Neutrophil (primary cell): ENCODE data around the gene DAZAP1.
A peak's percentile ranks its signal among the peaks of the same experiment; 100 is the strongest.

Experiments used
- H3K27ac ChIP-seq: fragments of 200-600 bp; sonication (generic); 2 replicates; pipeline ENCODE4 v1.5.1; 2016; ENCODE audit warnings: mild to moderate bottlenecking, moderate library complexity
- H3K27me3 ChIP-seq: fragments of 200-600 bp; sonication (generic); 2 replicates; pipeline ENCODE4 v1.6.0; 2016; ENCODE audit warnings: mild to moderate bottlenecking
- H3K36me3 ChIP-seq: fragments of 200-600 bp; sonication (generic); 2 replicates; pipeline ENCODE4 v1.5.1; 2017
- H3K4me1 ChIP-seq, 2 experiments: fragments of 200-600 bp in 1 of 2; sonication (generic) in 1 of 2; 1 replicate in 1 of 2; 2 replicates in 1 of 2; pipeline versions ENCODE4 v1.5.1 to v1.6.1; 2013 to 2016; ENCODE audit warnings: low read depth in 1 of 2, low read length in 1 of 2, mild to moderate bottlenecking in 1 of 2, moderate library complexity in 1 of 2; ENCODE audit not compliant: control insufficient read depth in 1 of 2, insufficient read depth in 1 of 2
- H3K4me3 ChIP-seq, 2 experiments: fragments of 200-600 bp in 1 of 2; sonication (generic) in 1 of 2; 1 replicate in 1 of 2; 2 replicates in 1 of 2; pipeline ENCODE4 v1.5.1; 2013 to 2016; ENCODE audit warnings: low read depth in 1 of 2, low read length in 1 of 2, mild to moderate bottlenecking in 1 of 2, moderate library complexity in 1 of 2
- H3K9me3 ChIP-seq: fragments of 200-600 bp; sonication (generic); 2 replicates; pipeline ENCODE4 v1.5.1; 2016
- CTCF ChIP-seq: fragments of 200-600 bp; sonication (generic); IDR thresholded peaks from 2 replicates; pipeline ENCODE4 v1.5.1; 2016; ENCODE audit warnings: antibody characterized with exemption

The DAZAP1 gene

GRCh38 chr19:1384478-1385110 lies 22.8 kb upstream of the DAZAP1 start:
- Histone ChIP-seq H3K4me3 (peak overlapping the region; percentile 75 to 78), H3K27me3 (peaks cover 21% of the 10 kb centered on the region), H3K9me3 (no peaks in the 10 kb centered on the region), H3K27ac (peak overlapping the region; percentile 77), H3K4me1 (peaks cover 19 to 26% of the 10 kb centered on the region in 2 experiments), H3K36me3 (peaks cover 22% of the 10 kb centered on the region)
- TF ChIP-seq CTCF: no peak

DNA sequence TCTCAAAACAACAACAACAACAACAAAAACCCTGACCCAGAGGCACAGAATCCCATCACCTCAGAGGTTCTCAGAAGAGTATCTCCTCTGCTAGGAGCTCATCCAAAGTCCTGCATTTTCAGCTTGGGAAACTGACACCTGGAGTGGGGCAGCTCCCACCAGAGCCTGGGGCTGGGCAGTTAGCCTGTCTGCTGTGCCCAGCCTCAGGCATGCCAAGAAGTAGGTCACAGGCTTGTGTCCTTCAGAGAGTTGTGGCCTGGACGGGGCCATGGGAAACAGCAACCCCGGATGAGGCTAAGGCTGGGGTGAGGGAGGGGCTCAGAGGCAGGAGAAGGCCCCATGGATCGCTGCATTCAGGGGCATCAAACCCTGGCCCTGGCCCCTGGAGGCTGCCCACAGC lies 21.6 kb upstream of the DAZAP1 start:
- H3K9me3 ChIP-seq: no peaks in the 10 kb centered on the region
- H3K27me3 ChIP-seq: peaks cover 16% of the 10 kb centered on the region
- no peak overlapping the region for H3K27ac ChIP-seq
- no peak overlapping the region for H3K4me3 ChIP-seq
- no peak for TF ChIP-seq CTCF
- H3K36me3 ChIP-seq: peaks cover 33% of the 10 kb centered on the region
- H3K4me1 ChIP-seq: peaks cover 19 to 26% of the 10 kb centered on the region in 2 experiments

GRCh38 chr19:1386945-1387683 lies 20.3 kb upstream of the DAZAP1 start:
- Histone ChIP-seq H3K36me3 (peaks cover 44% of the 10 kb centered on the region), H3K9me3 (no peaks in the 10 kb centered on the region), H3K4me3 (no peak overlapping the region), H3K27me3 (peaks cover 3% of the 10 kb centered on the region), H3K4me1 (peaks cover 19 to 26% of the 10 kb centered on the region in 2 experiments), H3K27ac (no peak overlapping the region)
- TF ChIP-seq CTCF: no peak

- Histone ChIP-seq H3K9me3 (no peaks in the 10 kb centered on the region), H3K4me3 (no peak overlapping the region), H3K27me3 (no peaks in the 10 kb centered on the region), H3K27ac (no peak overlapping the region), H3K4me1 (peaks cover 18 to 23% of the 10 kb centered on the region in 2 experiments), H3K36me3 (peaks cover 52% of the 10 kb centered on the region)
- no peak for TF ChIP-seq CTCF
Observed at GRCh38 chr19:1387684-1388636, 19.4 kb upstream of the DAZAP1 start.

DNA sequence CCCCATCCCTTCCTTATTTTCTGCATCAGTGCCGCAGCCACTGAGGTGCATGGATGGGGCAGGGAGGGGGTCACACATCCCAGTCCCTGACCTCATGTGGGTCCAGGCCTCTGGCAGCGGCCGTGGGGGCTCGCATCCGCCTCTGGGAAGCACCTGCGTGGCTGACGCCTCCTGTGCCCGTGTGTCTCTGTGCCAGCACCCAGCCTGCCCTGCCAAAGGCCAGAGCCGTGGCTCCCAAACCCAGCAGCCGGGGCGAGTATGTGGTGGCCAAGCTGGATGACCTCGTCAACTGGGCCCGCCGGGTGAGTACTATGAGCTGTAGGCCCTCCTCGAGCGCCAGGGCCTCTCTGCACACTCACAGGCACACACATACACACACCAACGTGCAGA lies 18.8 kb upstream of the DAZAP1 start:
- H3K9me3 ChIP-seq: no peaks in the 10 kb centered on the region
- H3K36me3 ChIP-seq: peaks cover 59% of the 10 kb centered on the region

More for the DNA sequence above, 18.8 kb upstream of the DAZAP1 start:
- H3K27ac ChIP-seq: no peak overlapping the region
- H3K4me1 ChIP-seq: peaks cover 12 to 16% of the 10 kb centered on the region in 2 experiments
- H3K27me3 ChIP-seq: no peaks in the 10 kb centered on the region
- H3K4me3 ChIP-seq: no peak overlapping the region
- no peak for TF ChIP-seq CTCF
